Measurements from ENCODE around the gene ISYNA1. TPM values are rescaled to one million over a fixed set of nuclear protein-coding genes. Genes with fewer than 3 reads are reported as not detected.

ISYNA1 gene
- total and polyA plus RNA-seq, 4 donors: 14.7 to 56.7 (median 25.0) TPM

DNA sequence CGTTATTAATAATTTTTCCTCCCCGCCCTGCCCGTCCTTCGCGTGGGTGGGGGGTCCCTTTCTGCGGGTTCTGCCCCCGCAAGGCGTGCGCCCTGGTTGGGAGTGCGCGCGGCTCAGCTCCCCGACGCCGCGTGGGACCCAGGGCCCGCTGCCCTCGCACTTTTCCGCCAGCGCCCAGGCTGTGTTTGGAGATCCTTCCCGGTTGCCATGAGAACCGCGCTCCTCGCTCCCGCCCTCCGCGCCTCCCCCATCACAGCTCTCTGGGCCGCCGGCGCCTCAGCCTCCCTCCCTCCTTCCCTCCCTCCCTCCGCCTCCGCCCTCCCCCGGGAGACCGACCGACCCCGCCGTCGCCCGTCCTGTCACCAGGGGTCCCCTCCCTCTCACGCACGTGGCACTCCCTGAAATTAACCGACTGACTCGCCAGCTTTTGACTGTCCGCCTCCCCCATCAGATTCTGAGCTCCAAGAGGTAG lies 21.1 kb downstream of the ISYNA1 start:
- WGBS, 2 donors: 0 to 1% methylated on average over 42 to 44 of the region's 44 CpGs
- no peak for TF ChIP-seq CTCF (IDR thresholded peaks at IDR 0.05; ENCODE audit: control extremely low read depth, extremely low read depth)
- Histone ChIP-seq H3K9ac (ENCODE audit: insufficient read depth in 1 of 2, low read length in 2 of 2) (peak overlapping the region; percentile 73 to 74), H3K27ac (ENCODE audit: low read depth in 1 of 2, low read length in 1 of 2) (peak overlapping the region; percentile 89 to 95), H3K4me3 (no peak overlapping the region), H3K4me1 (ENCODE audit: control insufficient read depth in 5 of 5, insufficient read depth in 5 of 5, low read length in 5 of 5) (peaks cover 0 to 57% (median 42%) of the 10 kb centered on the region in 5 donors), H3K9me3 (ENCODE audit: control insufficient read depth in 4 of 4, insufficient read depth in 3 of 4, low read length in 3 of 4) (no peaks in the 10 kb centered on the region), H3K27me3 (ENCODE audit: control insufficient read depth in 3 of 3, insufficient read depth in 3 of 3, low read length in 2 of 3) (no peaks in the 10 kb centered on the region), H3K36me3 (ENCODE audit: control insufficient read depth in 4 of 4, insufficient read depth in 4 of 4, low read length in 4 of 4) (no peaks in the 10 kb centered on the region)
- DNase-seq: peak; percentile 97 to 98 (median 98)
- ATAC-seq (ENCODE audit: insufficient read depth, low FRiP score): peak; percentile 33

GRCh38 chr19:18415178-18415867 lies 22.6 kb downstream of the ISYNA1 start:
- no peak for ATAC-seq (ENCODE audit: insufficient read depth, low FRiP score)
- Histone ChIP-seq H3K9me3 (ENCODE audit: control insufficient read depth in 4 of 4, insufficient read depth in 3 of 4, low read length in 3 of 4) (no peaks in the 10 kb centered on the region), H3K9ac (ENCODE audit: insufficient read depth in 1 of 2, low read length in 2 of 2) (peak overlapping the region in 1 of 2 donors; percentile 74), H3K4me1 (ENCODE audit: control insufficient read depth in 5 of 5, insufficient read depth in 5 of 5, low read length in 5 of 5) (peaks cover 0 to 45% (median 37%) of the 10 kb centered on the region in 5 donors), H3K27ac (ENCODE audit: low read depth in 1 of 2, low read length in 1 of 2) (peak overlapping the region; percentile 89 to 95), H3K36me3 (ENCODE audit: control insufficient read depth in 4 of 4, insufficient read depth in 4 of 4, low read length in 4 of 4) (no peaks in the 10 kb centered on the region), H3K4me3 (no peak overlapping the region), H3K27me3 (ENCODE audit: control insufficient read depth in 3 of 3, insufficient read depth in 3 of 3, low read length in 2 of 3) (no peaks in the 10 kb centered on the region)
- 8 to 23% methylated on average over 24 to 25 of the region's 25 CpGs for WGBS, 2 donors
- TF ChIP-seq CTCF (IDR thresholded peaks at IDR 0.05; ENCODE audit: control extremely low read depth, extremely low read depth): no peak
- DNase-seq: peak; percentile 87 to 95 (median 89)

GRCh38 chr19:18414504-18415177 lies 23.3 kb downstream of the ISYNA1 start:
- Histone ChIP-seq H3K36me3 (ENCODE audit: control insufficient read depth in 4 of 4, insufficient read depth in 4 of 4, low read length in 4 of 4) (no peaks in the 10 kb centered on the region), H3K27ac (ENCODE audit: low read depth in 1 of 2, low read length in 1 of 2) (peak overlapping the region; percentile 68 to 89), H3K9me3 (ENCODE audit: control insufficient read depth in 4 of 4, insufficient read depth in 3 of 4, low read length in 3 of 4) (no peaks in the 10 kb centered on the region), H3K27me3 (ENCODE audit: control insufficient read depth in 3 of 3, insufficient read depth in 3 of 3, low read length in 2 of 3) (no peaks in the 10 kb centered on the region), H3K4me3 (no peak overlapping the region), H3K9ac (ENCODE audit: insufficient read depth in 1 of 2, low read length in 2 of 2) (peak overlapping the region in 1 of 2 donors; percentile 70), H3K4me1 (ENCODE audit: control insufficient read depth in 5 of 5, insufficient read depth in 5 of 5, low read length in 5 of 5) (peaks cover 0 to 44% (median 33%) of the 10 kb centered on the region in 5 donors)
- DNase-seq (peak in 2 of 3 donors; percentile 52 to 57), ATAC-seq (ENCODE audit: insufficient read depth, low FRiP score) (no peak)
- no peak for TF ChIP-seq CTCF (IDR thresholded peaks at IDR 0.05; ENCODE audit: control extremely low read depth, extremely low read depth)
- WGBS, 2 donors: 13 to 18% methylated on average over 11 of the region's 11 CpGs
